OCI-M1 (cell line): ENCODE data around the gene GRIP2.

Source experiments
- DNase-seq: peaks from one replicate; lab custom pipeline; 2025; lab: John Stamatoyannopoulos, UW

The GRIP2 gene

GRCh38 chr3:14539384-14539741 is 779 bp downstream of the GRIP2 start:
- no peak for DNase-seq

- DNase-seq = no peak
These were observed 1.6 kb downstream of the GRIP2 start for GRCh38 chr3:14538451-14539088.

GRCh38 chr3:14537590-14538450 is 2.3 kb downstream of the GRIP2 start:
- no peak for DNase-seq

GRCh38 chr3:14536837-14537589 is 3.1 kb downstream of the GRIP2 start:
- DNase-seq = no peak

- DNase-seq = no peak
These were observed 3.9 kb downstream of the GRIP2 start for GRCh38 chr3:14536055-14536815.

- DNase-seq = no peak
These were observed 4.5 kb downstream of the GRIP2 start for GRCh38 chr3:14535616-14536015.

GRCh38 chr3:14534516-14535191 is 5.5 kb downstream of the GRIP2 start:
- no peak for DNase-seq

GRCh38 chr3:14533457-14533958 is 6.6 kb downstream of the GRIP2 start:
- no peak for DNase-seq

- DNase-seq = no peak
These were observed 7.3 kb downstream of the GRIP2 start for GRCh38 chr3:14532691-14533456.

GRCh38 chr3:14531856-14532395 is 8.2 kb downstream of the GRIP2 start:
- no peak for DNase-seq

GRCh38 chr3:14528081-14528480 is 12.1 kb downstream of the GRIP2 start:
- DNase-seq = no peak

- no peak for DNase-seq
These were observed 14.2 kb downstream of the GRIP2 start for GRCh38 chr3:14525685-14526631.

GRCh38 chr3:14524920-14525660 is 15.1 kb downstream of the GRIP2 start:
- DNase-seq = no peak

GRCh38 chr3:14524311-14524711 is 15.8 kb downstream of the GRIP2 start:
- no peak for DNase-seq

- no peak for DNase-seq
These were observed 16.4 kb downstream of the GRIP2 start for GRCh38 chr3:14523792-14524191.

GRCh38 chr3:14522768-14523167 is 17.4 kb downstream of the GRIP2 start:
- DNase-seq = no peak

- no peak for DNase-seq
These were observed 17.9 kb downstream of the GRIP2 start for GRCh38 chr3:14522129-14522691.

GRCh38 chr3:14521611-14522010 is 18.5 kb downstream of the GRIP2 start:
- no peak for DNase-seq
